Caco-2 (cell line): ENCODE data around the gene TMEM141. TPM values are rescaled to one million over a fixed set of nuclear protein-coding genes. Genes with fewer than 3 reads are reported as not detected.

Experiments used
- BruUV-seq: library from RNA; stranded (reverse); fragments of 400-500 nt; replicated peaks from 2 replicates; lab custom pipeline; 2021; lab: Mats Ljungman, UMichigan
- CTCF ChIA-PET: fragments of 300-600 bp; sonication (Branson Sonifier 250); formaldehyde crosslinking; loops from one replicate; lab custom pipeline; 2022; ENCODE audit warnings: antibody characterized with exemption; lab: Charles Lee
- POLR2A ChIA-PET: fragments of 300-600 bp; sonication (Branson Sonifier 250); formaldehyde crosslinking; loops from one replicate; lab custom pipeline; 2022; ENCODE audit warnings: antibody characterized with exemption; lab: Charles Lee
- DNase-seq, 2 experiments: peaks; one replicate each; pipeline versions ENCODE4 v3.0.0 to v3.0.0-alpha.2; 2020 to 2022
- H3K27me3 ChIP-seq: replicated peaks from 2 replicates; pipeline ENCODE4 v1.6.0; 2011; ENCODE audit warnings: low read length; ENCODE audit not compliant: control insufficient read depth, insufficient read depth
- H3K36me3 ChIP-seq: 2 replicates; pipeline ENCODE4 v1.5.1; 2011; ENCODE audit warnings: low read length; ENCODE audit not compliant: control insufficient read depth, insufficient read depth
- H3K4me1 ChIP-seq: fragments of 250-450 bp; sonication (Bioruptor Pico); 2 replicates; pipeline ENCODE4 v1.5.1; 2020; ENCODE audit warnings: mild to moderate bottlenecking
- H3K4me3 ChIP-seq: 2 replicates; pipeline ENCODE4 v1.5.1; 2011; ENCODE audit warnings: low read depth, mild to moderate bottlenecking, control low read depth, low read length
- H3K9me3 ChIP-seq: fragments of 250-450 bp; sonication (Bioruptor Pico); 2 replicates; pipeline ENCODE4 v1.5.1; 2020; ENCODE audit warnings: mild to moderate bottlenecking, moderate library complexity
- H3K27ac Mint-ChIP-seq: one replicate; pipeline ENCODE4 v1.8.0; 2022; ENCODE audit warnings: mixed read lengths; ENCODE audit not compliant: unreplicated experiment
- H3K27me3 Mint-ChIP-seq: one replicate; pipeline ENCODE4 v1.8.0; 2022; ENCODE audit warnings: mixed read lengths; ENCODE audit not compliant: insufficient read depth, unreplicated experiment
- H3K36me3 Mint-ChIP-seq: one replicate; pipeline ENCODE4 v1.8.0; 2022; ENCODE audit warnings: mild to moderate bottlenecking, mixed read lengths; ENCODE audit not compliant: insufficient read depth, unreplicated experiment
- H3K4me1 Mint-ChIP-seq: one replicate; pipeline ENCODE4 v1.8.0; 2022; ENCODE audit warnings: low read depth, mixed read lengths; ENCODE audit not compliant: unreplicated experiment
- H3K4me3 Mint-ChIP-seq: one replicate; pipeline ENCODE4 v1.8.0; 2022; ENCODE audit warnings: mild to moderate bottlenecking, moderate library complexity, mixed read lengths; ENCODE audit not compliant: unreplicated experiment
- H3K9me3 Mint-ChIP-seq: one replicate; pipeline ENCODE4 v1.8.0; 2022; ENCODE audit warnings: mixed read lengths; ENCODE audit not compliant: unreplicated experiment
- CTCF ChIP-seq, 2 experiments: fragments of 200-600 bp in 1 of 2; IDR thresholded peaks; 1 replicate in 1 of 2; 2 replicates in 1 of 2; pipeline versions ENCODE4 v1.5.1 to v1.8.0; 2011 to 2022; ENCODE audit warnings: antibody characterized with exemption in 1 of 2, control low read depth in 1 of 2, inconsistent platforms in 1 of 2, low read depth in 1 of 2, low read length in 1 of 2, mild to moderate bottlenecking in 1 of 2, moderate library complexity in 1 of 2; ENCODE audit not compliant: insufficient read depth in 1 of 2, severe bottlenecking in 1 of 2, unreplicated experiment in 1 of 2
- intact Hi-C: fragments of 100-400 bp; cut with micrococcal nuclease; formaldehyde crosslinking; loops from one replicate; pipeline ENCODE4 v1.10.0; 2022; ENCODE audit not compliant: unreplicated experiment
- total RNA-seq: library from RNA; stranded (reverse); gene quantifications from 2 replicates; pipeline ENCODE4 v1.2.3, GENCODE V29; 2022

Gene TMEM141
- total RNA-seq, 1 experiment from 2014 or later: 107 TPM

DNA sequence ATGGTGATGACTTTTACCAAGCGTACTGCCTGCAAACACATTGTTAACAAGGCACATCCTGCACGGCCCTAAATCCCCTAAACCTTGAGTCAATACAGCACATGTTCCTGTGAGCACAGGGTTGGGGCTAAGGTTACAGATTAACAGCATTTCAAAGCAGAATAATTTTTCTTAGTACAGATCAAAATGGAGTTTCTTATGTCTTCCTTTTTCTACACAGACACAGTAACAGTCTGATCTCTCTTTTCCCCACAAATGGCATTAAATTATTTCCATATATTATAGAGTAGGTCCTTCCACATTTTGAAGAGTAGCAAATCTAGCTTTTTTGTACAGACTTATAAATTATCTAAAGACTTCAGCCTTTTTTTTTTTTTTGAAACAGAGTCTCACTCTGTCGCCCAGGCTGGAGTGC lies 1.6 kb upstream of the TMEM141 start:
- H3K4me3 Mint-ChIP-seq: peak overlapping the region; percentile 68
- H3K4me3 ChIP-seq: no peak overlapping the region
- CTCF ChIA-PET: no interaction called here

GRCh38 chr9:136791516-136792276 lies 552 bp downstream of the TMEM141 start:
- H3K4me1 Mint-ChIP-seq: peaks cover 44% of the 10 kb centered on the region
- peaks cover 39% of the 10 kb centered on the region for H3K36me3 Mint-ChIP-seq
- H3K36me3 ChIP-seq: peaks cover 10% of the 10 kb centered on the region

More for the DNA sequence above, 1.6 kb upstream of the TMEM141 start:
- Histone ChIP-seq H3K4me1 (peaks cover 45% of the 10 kb centered on the region), H3K9me3 (no peaks in the 10 kb centered on the region), H3K36me3 (peaks cover 10% of the 10 kb centered on the region), H3K27me3 (no peaks in the 10 kb centered on the region)
- H3K27me3 Mint-ChIP-seq: no peaks in the 10 kb centered on the region
- POLR2A ChIA-PET: no interaction called here
- H3K36me3 Mint-ChIP-seq: peaks cover 33% of the 10 kb centered on the region
- H3K4me1 Mint-ChIP-seq: peaks cover 50% of the 10 kb centered on the region
- no peaks in the 10 kb centered on the region for H3K9me3 Mint-ChIP-seq
- DNase-seq: peak in 1 of 2 experiments; percentile 81
- H3K27ac Mint-ChIP-seq: peak overlapping the region; percentile 84
- TSS peak; percentile 6 for BruUV-seq
- no peak for TF ChIP-seq CTCF (IDR thresholded peaks at IDR 0.05; ENCODE audit: insufficient read depth in 1 of 2, low read depth in 1 of 2, low read length in 1 of 2, severe bottlenecking in 1 of 2, unreplicated experiment in 1 of 2)
- intact Hi-C loops: loop anchor here (5.0 kb wide), 1 partner anchor 158 kb away; the partner anchor contains the start of gene C8G

More at GRCh38 chr9:136791516-136792276, 552 bp downstream of the TMEM141 start:
- intact Hi-C loops: loop anchor here (1.0 to 10.0 kb wide), 4 partner anchors 10 to 453 kb away; partner anchors contain the start of genes SEC16A and TUBB4B
- Histone ChIP-seq H3K4me1 (peaks cover 53% of the 10 kb centered on the region), H3K9me3 (no peaks in the 10 kb centered on the region), H3K4me3 (peak overlapping the region; percentile 98), H3K27me3 (no peaks in the 10 kb centered on the region)
- BruUV-seq: no TSS peak
- peak; percentile 83 to 84 for DNase-seq
- TF ChIP-seq CTCF (IDR thresholded peaks at IDR 0.05; ENCODE audit: insufficient read depth in 1 of 2, low read depth in 1 of 2, low read length in 1 of 2, severe bottlenecking in 1 of 2, unreplicated experiment in 1 of 2): peak; percentile 96 to 100
- Mint-ChIP-seq H3K9me3 (no peaks in the 10 kb centered on the region), H3K27ac (peak overlapping the region; percentile 84), H3K27me3 (no peaks in the 10 kb centered on the region), H3K4me3 (peak overlapping the region; percentile 68)
- CTCF ChIA-PET: interaction anchor here (1.2 to 1.4 kb wide), 3 partner anchors 8 to 51 kb away, joined by 4 to 24 read pairs (median 4); partner anchors contain the start of gene AJM1
- POLR2A ChIA-PET: no interaction called here
